Activated naive CD8-positive, alpha-beta T cell treated with anti-CD3 and anti-CD28 coated beads, Interleukin-2, amount 50 U/mL, for 16 hours (primary cell): ENCODE measurements around the gene OSGEP.

Experiments used
- DNase-seq: peaks from one replicate; pipeline ENCODE4 v3.0.0-alpha.2; 2020; ENCODE audit warnings: low read depth, low spot score

Gene OSGEP

GRCh38 chr14:20454516-20455354 lies at the start of gene OSGEP, which contains the start of gene APEX1:
TSS of gene OSGEP (minus strand) at chr14:20454812. CDS start at chr14:20454683, 129 bp downstream.
TSS of gene APEX1 (plus strand) at chr14:20455226. CDS start at chr14:20455646, 420 bp downstream.
- peak; percentile 94 for DNase-seq

GRCh38 chr14:20503898-20504297 lies 49.3 kb upstream of the OSGEP start:
- no peak for DNase-seq

- DNase-seq = no peak
Observed at GRCh38 chr14:20501346-20501745, 46.7 kb upstream of the OSGEP start.

- DNase-seq = no peak
Observed at GRCh38 chr14:20499881-20500280, 45.3 kb upstream of the OSGEP start.

- DNase-seq = no peak
Observed at GRCh38 chr14:20499108-20499507, 44.5 kb upstream of the OSGEP start.

- DNase-seq = no peak
Observed at GRCh38 chr14:20498622-20499021, 44.0 kb upstream of the OSGEP start.

- DNase-seq = no peak
Observed at GRCh38 chr14:20494935-20495766, 40.5 kb upstream of the OSGEP start.

- no peak for DNase-seq
Observed at GRCh38 chr14:20493634-20494033, 39.0 kb upstream of the OSGEP start.

GRCh38 chr14:20492486-20492885 lies 37.9 kb upstream of the OSGEP start:
- DNase-seq = no peak

GRCh38 chr14:20490563-20490962 lies 36.0 kb upstream of the OSGEP start:
- no peak for DNase-seq

- no peak for DNase-seq
Observed at GRCh38 chr14:20489093-20489994, 34.7 kb upstream of the OSGEP start.

GRCh38 chr14:20487396-20487725 lies 32.7 kb upstream of the OSGEP start:
- DNase-seq = no peak

GRCh38 chr14:20486684-20487395 lies 32.2 kb upstream of the OSGEP start:
- DNase-seq = no peak

GRCh38 chr14:20485900-20486299 lies 31.3 kb upstream of the OSGEP start:
- DNase-seq = no peak

- no peak for DNase-seq
Observed at GRCh38 chr14:20482382-20482781, 27.8 kb upstream of the OSGEP start.

- DNase-seq = no peak
Observed at GRCh38 chr14:20478894-20479293, 24.3 kb upstream of the OSGEP start.

GRCh38 chr14:20477211-20477876 lies 22.7 kb upstream of the OSGEP start:
- DNase-seq = no peak

GRCh38 chr14:20476776-20477175 lies 22.2 kb upstream of the OSGEP start:
- DNase-seq = no peak

- DNase-seq = no peak
Observed at GRCh38 chr14:20472536-20473169, 18.0 kb upstream of the OSGEP start.

GRCh38 chr14:20470603-20470901 lies 15.9 kb upstream of the OSGEP start:
- no peak for DNase-seq
